NB4 (cell line): ENCODE data around the gene PLXNA2.

ENCODE experiments used
- DNase-seq: peaks from one replicate; pipeline ENCODE4 v3.0.0; 2010; ENCODE audit warnings: low read depth
- H3K4me3 ChIP-seq: one replicate; pipeline ENCODE4 v1.5.1; 2011; ENCODE audit warnings: mild to moderate bottlenecking, low read depth, low read length, moderate library complexity
- MYC ChIP-seq: IDR thresholded peaks from 2 replicates; pipeline ENCODE4 v1.6.1; 2011; ENCODE audit warnings: low read depth, low read length
- POLR2A ChIP-seq: IDR thresholded peaks from 2 replicates; pipeline ENCODE4 v1.6.1; 2011; ENCODE audit warnings: mild to moderate bottlenecking; ENCODE audit not compliant: insufficient read length; ENCODE audit errors: extremely low read depth
- TF ChIP-seq, protein P1 (sequence below): IDR thresholded peaks from one replicate; pipeline ENCODE4 v1.5.1; 2012; ENCODE audit warnings: low read depth, low read length
- TF ChIP-seq, protein P2 (sequence below): IDR thresholded peaks from 2 replicates; pipeline ENCODE4 v1.6.1; 2011; ENCODE audit warnings: low read depth, low read length

Gene PLXNA2

GRCh38 chr1:208239473-208240381, 4.5 kb downstream of the PLXNA2 start:
- no peak overlapping the region for H3K4me3 ChIP-seq
- DNase-seq = no peak
- TF ChIP-seq, protein P1, sequence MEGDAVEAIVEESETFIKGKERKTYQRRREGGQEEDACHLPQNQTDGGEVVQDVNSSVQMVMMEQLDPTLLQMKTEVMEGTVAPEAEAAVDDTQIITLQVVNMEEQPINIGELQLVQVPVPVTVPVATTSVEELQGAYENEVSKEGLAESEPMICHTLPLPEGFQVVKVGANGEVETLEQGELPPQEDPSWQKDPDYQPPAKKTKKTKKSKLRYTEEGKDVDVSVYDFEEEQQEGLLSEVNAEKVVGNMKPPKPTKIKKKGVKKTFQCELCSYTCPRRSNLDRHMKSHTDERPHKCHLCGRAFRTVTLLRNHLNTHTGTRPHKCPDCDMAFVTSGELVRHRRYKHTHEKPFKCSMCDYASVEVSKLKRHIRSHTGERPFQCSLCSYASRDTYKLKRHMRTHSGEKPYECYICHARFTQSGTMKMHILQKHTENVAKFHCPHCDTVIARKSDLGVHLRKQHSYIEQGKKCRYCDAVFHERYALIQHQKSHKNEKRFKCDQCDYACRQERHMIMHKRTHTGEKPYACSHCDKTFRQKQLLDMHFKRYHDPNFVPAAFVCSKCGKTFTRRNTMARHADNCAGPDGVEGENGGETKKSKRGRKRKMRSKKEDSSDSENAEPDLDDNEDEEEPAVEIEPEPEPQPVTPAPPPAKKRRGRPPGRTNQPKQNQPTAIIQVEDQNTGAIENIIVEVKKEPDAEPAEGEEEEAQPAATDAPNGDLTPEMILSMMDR = no peak
- TF ChIP-seq POLR2A (no peak), MYC (no peak)
- TF ChIP-seq, protein P2, sequence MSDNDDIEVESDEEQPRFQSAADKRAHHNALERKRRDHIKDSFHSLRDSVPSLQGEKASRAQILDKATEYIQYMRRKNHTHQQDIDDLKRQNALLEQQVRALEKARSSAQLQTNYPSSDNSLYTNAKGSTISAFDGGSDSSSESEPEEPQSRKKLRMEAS = no peak

DNA sequence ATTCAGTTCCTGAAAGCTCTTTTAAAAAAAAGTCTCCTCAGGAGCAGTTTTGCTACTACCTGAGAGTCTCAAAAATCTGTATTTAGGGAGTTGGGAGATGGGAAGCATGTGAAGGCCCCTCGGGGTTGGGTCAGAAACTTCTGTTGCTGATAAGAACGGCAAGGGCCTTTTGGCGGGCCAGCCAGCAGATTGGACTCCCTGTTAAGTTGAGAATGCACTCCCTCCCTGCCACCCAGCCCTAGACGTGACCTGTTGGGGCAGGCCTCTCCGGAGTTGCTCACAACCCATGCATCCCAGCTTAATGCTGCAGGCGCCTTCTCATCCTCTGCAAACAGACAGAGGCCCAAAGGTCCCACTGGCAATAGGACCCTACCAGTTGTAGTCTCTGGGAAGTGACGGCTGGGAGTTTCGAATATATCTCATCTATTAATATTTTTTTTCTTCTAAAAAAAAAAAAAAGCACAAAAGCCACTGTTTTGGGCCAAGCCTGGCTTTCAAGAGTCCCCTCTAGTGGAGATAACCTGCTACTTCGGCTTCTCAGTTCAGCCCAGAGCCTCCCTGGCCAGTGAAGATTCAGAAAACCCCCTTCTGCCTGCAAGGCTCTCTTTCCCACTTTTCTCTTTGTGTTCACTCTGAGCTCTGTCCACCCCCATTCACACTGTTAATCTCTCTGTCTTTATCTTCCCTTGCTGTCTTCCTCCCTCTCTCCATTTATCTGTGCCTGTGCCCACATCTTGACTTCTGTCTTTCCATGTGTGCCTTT, 5.3 kb downstream of the PLXNA2 start:
- H3K4me3 ChIP-seq = no peak overlapping the region
- TF ChIP-seq, protein P1 = peak; percentile 64
- no peak for TF ChIP-seq POLR2A
- peak; percentile 44 for DNase-seq

DNA sequence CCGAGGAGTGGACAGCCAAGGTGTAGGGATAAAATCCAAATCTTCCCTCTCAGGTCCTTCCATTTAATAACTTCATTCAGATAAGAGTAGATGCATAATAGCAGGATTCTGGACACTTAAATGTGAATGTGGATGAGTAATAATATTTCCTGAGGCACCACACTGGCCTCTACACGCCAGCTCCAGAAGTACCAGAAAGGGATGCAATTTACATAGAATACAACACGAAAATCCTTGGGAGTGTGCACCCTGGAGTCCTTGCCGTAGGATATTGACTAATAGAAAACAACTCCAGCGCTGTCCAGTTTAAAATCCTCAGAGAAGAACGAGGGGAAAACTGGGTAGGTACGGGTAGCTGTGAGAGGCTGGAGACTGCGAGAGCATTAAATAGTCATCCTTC, 6.9 kb downstream of the PLXNA2 start:
- TF ChIP-seq MYC = no peak
- DNase-seq = no peak

DNA sequence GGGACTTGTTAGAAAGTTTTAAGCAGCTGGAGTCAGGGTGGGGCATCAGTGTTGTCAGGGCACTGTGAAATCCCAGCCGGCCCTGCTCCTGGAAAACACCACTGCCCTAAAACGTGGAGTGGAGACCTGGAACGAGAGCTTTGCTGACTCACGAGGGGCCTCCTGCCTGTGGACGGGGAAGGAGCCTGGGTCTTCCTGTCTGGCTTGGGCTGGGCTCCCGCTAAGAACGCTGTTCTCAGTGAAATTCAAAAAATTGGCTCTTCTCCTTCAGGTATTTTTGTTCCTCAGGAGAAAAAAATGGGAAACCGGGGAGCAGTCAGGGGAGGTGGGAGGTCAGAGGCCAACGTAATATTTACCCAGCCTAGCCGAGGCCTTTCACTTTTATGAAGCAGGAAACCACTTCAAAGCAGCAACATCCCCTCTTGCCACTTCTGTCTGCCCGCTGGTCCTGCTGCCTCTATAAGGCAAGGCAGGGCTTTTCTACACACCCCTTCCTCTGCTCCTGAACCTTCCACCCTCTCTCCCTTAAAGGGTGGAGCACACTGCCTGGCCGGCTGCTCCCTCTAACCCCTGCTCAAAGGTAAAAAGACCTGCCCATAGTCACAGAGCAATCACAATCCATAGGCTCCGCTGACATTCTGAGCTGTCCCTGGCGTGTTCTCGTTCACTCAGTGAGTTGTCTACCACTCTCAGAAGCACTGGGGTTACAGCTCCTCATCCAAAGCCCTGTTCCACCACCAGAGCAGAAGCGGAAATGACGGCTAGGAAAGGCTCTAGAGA, 8.0 kb downstream of the PLXNA2 start:
- no peak for TF ChIP-seq MYC
- TF ChIP-seq, protein P2 = no peak
- TF ChIP-seq, protein P1 = no peak
- no peak for TF ChIP-seq POLR2A
- DNase-seq = no peak
- no peak overlapping the region for H3K4me3 ChIP-seq

More for the DNA sequence above, 6.9 kb downstream of the PLXNA2 start:
- H3K4me3 ChIP-seq = no peak overlapping the region

GRCh38 chr1:208235356-208235981, 8.7 kb downstream of the PLXNA2 start:
- no peak overlapping the region for H3K4me3 ChIP-seq
- no peak for DNase-seq
- TF ChIP-seq MYC (no peak), POLR2A (no peak)
- TF ChIP-seq, protein P2 = 0 out of 2 replicates have a peak, but pooled peaks have one; percentile 5
- TF ChIP-seq, protein P1 = no peak
